ENCODE results near the gene MEP1A.
"Not testable (repeated sequence)": the region's sequence is repeated elsewhere in the genome, so short reads cannot be mapped to it uniquely, and the experiment has no call there.

- not testable (repeated sequence) for TF ChIP-seq CTCF, POLR2A, POLR2AphosphoS5 (IDR thresholded peaks at IDR 0.05)
Measured at GRCh38 chr6:46842252-46842846, 49.2 kb downstream of the MEP1A start.
